PC-3 (cell line): Measurements from ENCODE around the gene ANKRD60. TPM values are rescaled to one million over a fixed set of nuclear protein-coding genes. Genes with fewer than 3 reads are reported as not detected.

Experiments used
- ATAC-seq: fragments of 200-7000 bp; cut with Tn5 transposase; 2 replicates; pipeline ENCODE4 v1.9.1; 2020; ENCODE audit warnings: mild to moderate bottlenecking, moderate library complexity
- BruUV-seq: library from RNA; stranded (reverse); fragments of 400-500 nt; replicated peaks from 2 replicates; lab custom pipeline; 2021; lab: Mats Ljungman, UMichigan
- CTCF ChIA-PET: fragments of 300-600 bp; sonication (Branson Sonifier 250); formaldehyde crosslinking; loops from one replicate; lab custom pipeline; 2022; ENCODE audit warnings: antibody characterized with exemption; lab: Charles Lee
- POLR2A ChIA-PET: fragments of 300-600 bp; sonication (Branson Sonifier 250); formaldehyde crosslinking; loops from one replicate; lab custom pipeline; 2022; ENCODE audit warnings: antibody characterized with exemption; ENCODE audit not compliant: unreplicated experiment; lab: Charles Lee
- DNase-seq: peaks from one replicate; pipeline ENCODE4 v3.0.0-alpha.2; 2015
- H2AFZ ChIP-seq: fragments of 300-600 bp; sonication (generic); 2 replicates; pipeline ENCODE4 v1.6.0; 2016; ENCODE audit warnings: antibody characterized with exemption, low read length
- H3F3A ChIP-seq: fragments of 300-600 bp; sonication (generic); one replicate; pipeline ENCODE4 v1.6.0; 2017; ENCODE audit warnings: antibody characterized with exemption, low read length, control low read depth, mild to moderate bottlenecking; ENCODE audit not compliant: unreplicated experiment
- H3K27ac ChIP-seq: fragments of 300-600 bp; sonication (generic); 2 replicates; pipeline ENCODE4 v1.5.1; 2016; ENCODE audit warnings: mild to moderate bottlenecking, low read length
- H3K27me3 ChIP-seq: fragments of 300-600 bp; sonication (generic); 2 replicates; pipeline ENCODE4 v1.6.1; 2016; ENCODE audit warnings: low read length, mixed read lengths
- H3K36me3 ChIP-seq: fragments of 300-600 bp; sonication (generic); 2 replicates; pipeline ENCODE4 v1.6.1; 2016; ENCODE audit warnings: low read depth, mixed run types, low read length, mixed read lengths
- H3K4me1 ChIP-seq: fragments of 300-600 bp; sonication (generic); 2 replicates; pipeline ENCODE4 v1.5.1; 2016; ENCODE audit warnings: low read length; ENCODE audit not compliant: insufficient read depth
- H3K4me2 ChIP-seq: fragments of 300-600 bp; sonication (generic); 2 replicates; pipeline ENCODE4 v1.6.0; 2016; ENCODE audit warnings: low read length
- H3K4me3 ChIP-seq: fragments of 300-600 bp; sonication (generic); 2 replicates; pipeline ENCODE4 v1.5.1; 2016; ENCODE audit warnings: mild to moderate bottlenecking, low read length, mixed read lengths
- H3K79me2 ChIP-seq: fragments of 300-600 bp; sonication (generic); 2 replicates; pipeline ENCODE4 v1.6.1; 2017; ENCODE audit warnings: low read length, mixed read lengths
- H3K9ac ChIP-seq: fragments of 300-600 bp; sonication (generic); 2 replicates; pipeline ENCODE4 v1.6.0; 2016; ENCODE audit warnings: mild to moderate bottlenecking, low read length
- H3K9me2 ChIP-seq: fragments of 300-600 bp; sonication (generic); replicated peaks from 2 replicates; pipeline ENCODE4 v1.6.1; 2016; ENCODE audit warnings: mixed run types, low read length, mixed read lengths
- H3K9me3 ChIP-seq: fragments of 300-600 bp; sonication (generic); 2 replicates; pipeline ENCODE4 v1.6.1; 2016; ENCODE audit warnings: low read length, mixed read lengths
- H4K20me1 ChIP-seq: fragments of 300-600 bp; sonication (generic); 2 replicates; pipeline ENCODE4 v1.6.1; 2016; ENCODE audit warnings: low read length, mixed read lengths
- EZH2 ChIP-seq: fragments of 300-600 bp; sonication (generic); IDR thresholded peaks from one replicate; pipeline ENCODE4 v1.6.1; 2017; ENCODE audit warnings: antibody characterized with exemption, mild to moderate bottlenecking, low read length; ENCODE audit not compliant: unreplicated experiment
- EZH2phosphoT487 ChIP-seq: fragments of 300-600 bp; sonication (generic); IDR thresholded peaks from 2 replicates; pipeline ENCODE4 v1.6.1; 2018; ENCODE audit warnings: mild to moderate bottlenecking, antibody characterized with exemption, low read length, borderline replicate concordance
- intact Hi-C: fragments of 100-400 bp; cut with micrococcal nuclease; formaldehyde crosslinking; loops from 2 replicates; pipeline ENCODE4 v1.9.0; 2023
- total RNA-seq: library from RNA; depleted of rRNA; stranded (reverse); fragments of >200 nt; gene quantifications from 2 replicates; pipeline ENCODE4 v1.2.3, GENCODE V29; 2014
- TF ChIP-seq, protein P1 (sequence below): fragments of 300-600 bp; sonication (generic); conservative IDR thresholded peaks from 2 replicates; pipeline ENCODE4 v1.5.1; 2017; ENCODE audit warnings: antibody characterized with exemption, low read depth, mild to moderate bottlenecking, low read length

The ANKRD60 gene
- total RNA-seq, 1 experiment from 2014 or later, result not detected

DNA sequence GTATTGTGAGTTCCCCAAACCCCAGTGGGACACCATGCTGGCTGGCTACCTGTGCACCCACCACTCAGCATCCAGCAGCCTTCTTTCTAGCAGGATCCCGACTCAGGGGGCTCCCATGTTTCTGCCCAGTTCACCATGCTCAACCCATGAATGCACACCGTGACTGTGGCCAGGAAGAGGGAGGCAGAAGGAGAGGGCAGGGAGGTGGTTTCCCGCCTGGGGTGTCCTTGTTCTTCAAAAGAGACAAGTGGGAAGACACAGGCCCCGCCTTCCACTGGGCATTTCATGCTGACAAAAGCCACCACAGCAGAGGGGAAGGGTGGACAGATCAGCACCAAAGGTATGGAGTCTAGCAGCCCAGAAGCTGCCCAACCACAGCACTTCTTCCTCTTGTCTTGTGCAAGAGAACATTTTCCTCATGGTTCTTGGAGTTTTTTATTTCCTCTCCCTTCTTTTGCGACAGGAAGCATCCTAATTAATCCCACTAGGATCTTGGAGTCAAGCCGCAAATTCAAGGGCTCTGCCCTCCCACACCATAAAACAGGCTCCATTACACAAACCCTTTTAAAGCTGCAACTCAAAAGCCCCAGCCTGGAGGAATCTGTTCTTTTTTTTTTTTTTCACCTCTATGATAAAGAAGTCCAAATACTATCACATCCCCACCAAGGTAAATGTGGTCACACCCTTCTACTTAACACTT, 13.5 kb upstream of the ANKRD60 start:
- H3K79me2 ChIP-seq, result no peaks in the 10 kb centered on the region
- H3K9ac ChIP-seq, result no peak overlapping the region
- peaks cover under 1% of the 10 kb centered on the region; the same call in 1 of the 2 replicates for H3K36me3 ChIP-seq
- peaks cover 14% of the 10 kb centered on the region for H3K4me1 ChIP-seq
- no peaks in the 10 kb centered on the region for H3K9me3 ChIP-seq
- no peaks in the 10 kb centered on the region for H3K27me3 ChIP-seq
- H2AFZ ChIP-seq, result no peak overlapping the region
- intact Hi-C loops, result no loop called here
- ATAC-seq (no peak), DNase-seq (no peak)
- no peak overlapping the region for H3K4me3 ChIP-seq
- no peak overlapping the region for H3K4me2 ChIP-seq
- ChIA-PET POLR2A (no interaction called here), CTCF (no interaction called here)
- TF ChIP-seq, protein P1, sequence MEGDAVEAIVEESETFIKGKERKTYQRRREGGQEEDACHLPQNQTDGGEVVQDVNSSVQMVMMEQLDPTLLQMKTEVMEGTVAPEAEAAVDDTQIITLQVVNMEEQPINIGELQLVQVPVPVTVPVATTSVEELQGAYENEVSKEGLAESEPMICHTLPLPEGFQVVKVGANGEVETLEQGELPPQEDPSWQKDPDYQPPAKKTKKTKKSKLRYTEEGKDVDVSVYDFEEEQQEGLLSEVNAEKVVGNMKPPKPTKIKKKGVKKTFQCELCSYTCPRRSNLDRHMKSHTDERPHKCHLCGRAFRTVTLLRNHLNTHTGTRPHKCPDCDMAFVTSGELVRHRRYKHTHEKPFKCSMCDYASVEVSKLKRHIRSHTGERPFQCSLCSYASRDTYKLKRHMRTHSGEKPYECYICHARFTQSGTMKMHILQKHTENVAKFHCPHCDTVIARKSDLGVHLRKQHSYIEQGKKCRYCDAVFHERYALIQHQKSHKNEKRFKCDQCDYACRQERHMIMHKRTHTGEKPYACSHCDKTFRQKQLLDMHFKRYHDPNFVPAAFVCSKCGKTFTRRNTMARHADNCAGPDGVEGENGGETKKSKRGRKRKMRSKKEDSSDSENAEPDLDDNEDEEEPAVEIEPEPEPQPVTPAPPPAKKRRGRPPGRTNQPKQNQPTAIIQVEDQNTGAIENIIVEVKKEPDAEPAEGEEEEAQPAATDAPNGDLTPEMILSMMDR, result no peak
- TF ChIP-seq EZH2phosphoT487, result no peak
- no peak for TF ChIP-seq EZH2
- no TSS peak for BruUV-seq
- H4K20me1 ChIP-seq, result no peaks in the 10 kb centered on the region
- H3K9me2 ChIP-seq, result no peaks in the 10 kb centered on the region
- H3F3A ChIP-seq, result no peaks in the 10 kb centered on the region
- no peak overlapping the region for H3K27ac ChIP-seq

DNA sequence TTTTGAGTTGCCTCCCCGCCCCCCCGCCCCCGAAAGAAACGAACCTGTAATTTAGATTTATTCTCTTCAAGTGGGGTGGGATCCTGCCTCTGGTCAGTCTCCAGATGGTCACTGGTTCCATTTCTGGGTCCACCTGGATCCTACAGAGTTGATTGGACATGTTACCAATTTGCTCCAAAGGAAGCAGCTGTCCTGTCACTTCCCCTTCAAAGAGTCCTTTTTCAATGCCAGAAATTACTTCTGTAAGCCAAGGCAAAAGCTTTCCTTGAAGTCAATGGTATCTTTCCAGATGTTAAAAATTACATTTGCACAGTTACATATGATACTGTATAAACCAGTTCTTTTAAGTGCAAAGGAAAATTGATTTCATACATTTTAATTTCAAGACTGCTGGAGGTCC, 12.0 kb upstream of the ANKRD60 start:
- Histone ChIP-seq H3K9ac (no peak overlapping the region), H2AFZ (no peak overlapping the region), H3F3A (no peaks in the 10 kb centered on the region), H3K9me2 (no peaks in the 10 kb centered on the region), H3K4me2 (no peak overlapping the region), H3K4me1 (peaks cover 21% of the 10 kb centered on the region), H3K27ac (no peak overlapping the region), H3K27me3 (no peaks in the 10 kb centered on the region), H4K20me1 (no peaks in the 10 kb centered on the region), H3K79me2 (no peaks in the 10 kb centered on the region), H3K9me3 (no peaks in the 10 kb centered on the region), H3K4me3 (no peak overlapping the region), H3K36me3 (no peaks in the 10 kb centered on the region)
- CTCF ChIA-PET, result no interaction called here
- DNase-seq, result no peak
- no peak for ATAC-seq
- intact Hi-C loops, result no loop called here
- POLR2A ChIA-PET, result no interaction called here
- no TSS peak for BruUV-seq
- TF ChIP-seq EZH2phosphoT487, result no peak
- TF ChIP-seq, protein P1, result no peak

- TF ChIP-seq EZH2 (no peak), EZH2phosphoT487 (no peak)
- TF ChIP-seq, protein P1, result no peak
- Histone ChIP-seq H3K9me2 (no peaks in the 10 kb centered on the region), H3K9ac (no peak overlapping the region), H3F3A (no peaks in the 10 kb centered on the region), H3K27me3 (no peaks in the 10 kb centered on the region), H3K79me2 (no peaks in the 10 kb centered on the region), H3K36me3 (no peaks in the 10 kb centered on the region), H3K9me3 (no peaks in the 10 kb centered on the region), H3K4me1 (peaks cover 21% of the 10 kb centered on the region), H2AFZ (no peak overlapping the region), H4K20me1 (no peaks in the 10 kb centered on the region), H3K4me2 (no peak overlapping the region), H3K4me3 (no peak overlapping the region), H3K27ac (no peak overlapping the region)
- ATAC-seq (no peak), DNase-seq (no peak)
- intact Hi-C loops, result loop anchor here (5.0 to 10.0 kb wide), 3 partner anchors 103 to 596 kb away; partner anchors contain the start of gene STX16
- BruUV-seq, result no TSS peak
- ChIA-PET CTCF (interaction anchor here (0.6 kb wide), 1 partner anchor 33 kb away, joined by 3 read pairs; no protein-coding TSS in a partner anchor), POLR2A (no interaction called here)
Measured at GRCh38 chr20:58239216-58239615, 10.8 kb upstream of the ANKRD60 start.
